ENCODE results near the gene MFN2.

The MFN2 gene

GRCh38 chr1:11982010-11982392, 1.8 kb downstream of the MFN2 start:
- in situ Hi-C loops (cut with MboI; ENCODE audit: low sequenced_read_pairs, unreplicated experiment): no loop called here
- TF ChIP-seq CTCF (IDR thresholded peaks at IDR 0.05; ENCODE audit: borderline replicate concordance, control extremely low read depth, extremely low read depth, insufficient read depth, missing control alignments): no peak
- DNase-seq (ENCODE audit: low spot score): no peak

GRCh38 chr1:11984121-11984520, 3.9 kb downstream of the MFN2 start:
- in situ Hi-C loops (cut with MboI; ENCODE audit: low sequenced_read_pairs, unreplicated experiment): no loop called here
- no peak for DNase-seq (ENCODE audit: low spot score)
- TF ChIP-seq CTCF (IDR thresholded peaks at IDR 0.05; ENCODE audit: borderline replicate concordance, control extremely low read depth, extremely low read depth, insufficient read depth, missing control alignments): no peak

- TF ChIP-seq CTCF (IDR thresholded peaks at IDR 0.05; ENCODE audit: borderline replicate concordance, control extremely low read depth, extremely low read depth, insufficient read depth, missing control alignments): no peak
- in situ Hi-C loops (cut with MboI; ENCODE audit: low sequenced_read_pairs, unreplicated experiment): no loop called here
Observed at GRCh38 chr1:11984576-11984975, 4.3 kb downstream of the MFN2 start.

GRCh38 chr1:11985171-11985570, 4.9 kb downstream of the MFN2 start:
- in situ Hi-C loops (cut with MboI; ENCODE audit: low sequenced_read_pairs, unreplicated experiment): no loop called here
- no peak for TF ChIP-seq CTCF (IDR thresholded peaks at IDR 0.05; ENCODE audit: borderline replicate concordance, control extremely low read depth, extremely low read depth, insufficient read depth, missing control alignments)
- DNase-seq (ENCODE audit: low spot score): no peak

More at GRCh38 chr1:11984576-11984975, 4.3 kb downstream of the MFN2 start:
- no peak for DNase-seq (ENCODE audit: low spot score)

- no peak for TF ChIP-seq CTCF (IDR thresholded peaks at IDR 0.05; ENCODE audit: borderline replicate concordance, control extremely low read depth, extremely low read depth, insufficient read depth, missing control alignments)
- in situ Hi-C loops (cut with MboI; ENCODE audit: low sequenced_read_pairs, unreplicated experiment): no loop called here
- DNase-seq (ENCODE audit: low spot score): no peak
Observed at GRCh38 chr1:11985851-11986250, 5.6 kb downstream of the MFN2 start.

GRCh38 chr1:11989669-11990068, 9.4 kb downstream of the MFN2 start:
- in situ Hi-C loops (cut with MboI; ENCODE audit: low sequenced_read_pairs, unreplicated experiment): no loop called here
- no peak for TF ChIP-seq CTCF (IDR thresholded peaks at IDR 0.05; ENCODE audit: borderline replicate concordance, control extremely low read depth, extremely low read depth, insufficient read depth, missing control alignments)
- no peak for DNase-seq (ENCODE audit: low spot score)

All from GM13976 (cell line).